Heart right ventricle (tissue), 16 donors: ENCODE measurements around the gene C4orf50. TPM values are rescaled to one million over a fixed set of nuclear protein-coding genes. Genes with fewer than 3 reads are reported as not detected.

ENCODE experiments used
- ATAC-seq, 8 donors: fragments of 200-7000 bp; cut with Tn5 transposase; one replicate each; pipeline ENCODE4 v1.9.1; 2020; ENCODE audit warnings: mild to moderate bottlenecking in 8 of 8, moderate library complexity in 8 of 8, moderate number of reproducible peaks in 1 of 8
- DNase-seq, 2 donors: peaks; one replicate each; pipeline ENCODE4 v3.0.0-alpha.2; 2020
- H3K27ac ChIP-seq, 10 donors: fragments of 200-600 bp; sonication (generic) in 2 of 10; one replicate each; pipeline versions ENCODE4 v1.5.0 to v1.8.0; 2020 to 2022; ENCODE audit warnings: mild to moderate bottlenecking in 3 of 10
- H3K27me3 ChIP-seq, 7 donors: fragments of 200-600 bp; one replicate each; pipeline ENCODE4 v1.8.0; 2021 to 2022; ENCODE audit warnings: mild to moderate bottlenecking in 2 of 7
- H3K36me3 ChIP-seq, 9 donors: fragments of 200-600 bp; sonication (generic) in 1 of 9; one replicate each; pipeline versions ENCODE4 v1.5.0 to v1.8.0; 2020 to 2022; ENCODE audit warnings: mild to moderate bottlenecking in 2 of 9
- H3K4me1 ChIP-seq, 9 donors: fragments of 200-600 bp; sonication (generic) in 1 of 9; one replicate each; pipeline versions ENCODE4 v1.5.0 to v1.8.0; 2020 to 2022; ENCODE audit warnings: mild to moderate bottlenecking in 4 of 9
- H3K4me3 ChIP-seq, 10 donors: fragments of 200-600 bp; sonication (generic) in 2 of 10; one replicate each; pipeline versions ENCODE4 v1.5.0 to v1.8.0; 2020 to 2022; ENCODE audit warnings: mild to moderate bottlenecking in 7 of 10, moderate library complexity in 2 of 10
- H3K9me3 ChIP-seq, 11 donors: fragments of 200-600 bp in 10 of 11; sonication (generic) in 2 of 11; one replicate each; pipeline versions ENCODE4 v1.5.0 to v1.8.0; 2013 to 2022; ENCODE audit warnings: mild to moderate bottlenecking in 2 of 11, control low read depth in 1 of 11, moderate library complexity in 1 of 11
- WGBS, 2 donors: extraction: QIAGEN DNeasy Blood & Tissue Kit; methylation state at CpG; one replicate each; pipeline ENCODE4 v1.1.7; 2013; ENCODE audit warnings: inconsistent platforms in 1 of 2; 5-methylcytosine and 5-hydroxymethylcytosine counted together
- intact Hi-C, 10 donors: fragments of 100-400 bp; cut with DNase I; formaldehyde crosslinking; loops; one replicate each; pipeline versions ENCODE4 v1.11.1 to v1.14.2; 2022
- polyA plus RNA-seq, 2 donors: library from polyadenylated mRNA; stranded (reverse); fragments of 200-250 nt; gene quantifications; one replicate each; pipeline ENCODE4 v1.2.3, GENCODE V29; 2013
- total RNA-seq, 10 donors: library from RNA; stranded (reverse); fragmentation: NEBNext Ultra II Directional in 3 of 10; extraction: Animal tissue kit (Norgen Biotek cat#: 25700) in 3 of 10; gene quantifications; one replicate each; pipeline versions ENCODE4 v1.2.1 to v1.2.4, GENCODE V29; 2021 to 2023
- TF ChIP-seq, protein P1 (sequence below), 9 donors: fragments of 200-600 bp; sonication (generic) in 2 of 9; IDR thresholded peaks; one replicate each; pipeline versions ENCODE4 v1.5.0 to v1.8.0; 2021 to 2022; ENCODE audit warnings: antibody characterized with exemption in 9 of 9, mild to moderate bottlenecking in 5 of 9, moderate library complexity in 1 of 9
- donor health status: Arrhythmogenic right ventricular cardiomyopathy.
- donor health status: ischemic (EF 13 %, LVEDD 7.1; RV severe dilation, severe dysfunction).
- donor health status: healthy with polysubstance abuse.
- donor health status: DM: no; HTN: yes; CAD: no.
- donor health status: DM: no; HTN: no; CAD: no.
- donor health status: ischemic (EF 25% LVEDD 6.9; RV normal size, moderate dysfunction).
- donor health status: ischemic (EF 25% LVEDD 5.7; RV mildly dilated, moderate dysfunction).
- donor health status: healthy.
- donor health status: DM: yes; HTN: yes; CAD: no.
- donor health status: Ischemic cardiomyopathy.
- donor health status: ischemic (EF 35%, LVEDD 5.7; RV mildly dilated, moderate dysfunction).
- donor health status: nonischemic (EF 11% LVEDD 7.7; RV severe dilation, severe dysfunction).
- donor health status: DM: yes; HTN: yes; CAD: no.
- donor health status: PGD.
- donor health status: ischemic (EF 29% LVEDD 5.4; RV normal size, mild dysfunction).
- donor health status: nonischemic (EF 23%, LVEDD 6.1; RV moderate dilation, normal function).

The C4orf50 gene
- total and polyA plus RNA-seq, 12 donors = 0.05 TPM; not detected in 11

DNA sequence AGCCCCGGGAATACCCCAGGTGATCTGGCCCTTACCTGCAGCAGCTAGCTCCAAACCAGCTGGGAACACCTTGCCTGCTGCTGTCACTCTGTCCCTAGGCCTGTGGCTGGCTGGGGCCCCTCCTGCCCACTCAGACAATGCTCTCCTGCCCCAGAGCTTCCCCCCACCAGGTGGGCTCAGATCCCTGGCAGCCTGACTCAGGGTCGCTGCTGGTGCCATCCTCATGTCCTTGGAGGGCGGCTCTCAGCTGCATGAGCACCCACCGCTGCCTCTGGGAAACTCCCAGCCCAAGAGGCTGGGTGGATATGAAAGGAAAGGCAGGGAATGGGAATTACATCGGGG lies 15.8 kb downstream of the C4orf50 start:
- peaks cover 0 to 44% (median 38%) of the 10 kb centered on the region in 7 donors for H3K27me3 ChIP-seq
- H3K4me3 ChIP-seq = no peak overlapping the region
- intact Hi-C loops = no loop called here
- WGBS, 2 donors = 81 to 83% methylated on average over 5 of the region's 5 CpGs
- ATAC-seq (no peak), DNase-seq (no peak)
- no peaks in the 10 kb centered on the region for H3K36me3 ChIP-seq
- no peaks in the 10 kb centered on the region for H3K4me1 ChIP-seq
- H3K9me3 ChIP-seq = no peaks in the 10 kb centered on the region
- H3K27ac ChIP-seq = no peak overlapping the region
- TF ChIP-seq, protein P1, sequence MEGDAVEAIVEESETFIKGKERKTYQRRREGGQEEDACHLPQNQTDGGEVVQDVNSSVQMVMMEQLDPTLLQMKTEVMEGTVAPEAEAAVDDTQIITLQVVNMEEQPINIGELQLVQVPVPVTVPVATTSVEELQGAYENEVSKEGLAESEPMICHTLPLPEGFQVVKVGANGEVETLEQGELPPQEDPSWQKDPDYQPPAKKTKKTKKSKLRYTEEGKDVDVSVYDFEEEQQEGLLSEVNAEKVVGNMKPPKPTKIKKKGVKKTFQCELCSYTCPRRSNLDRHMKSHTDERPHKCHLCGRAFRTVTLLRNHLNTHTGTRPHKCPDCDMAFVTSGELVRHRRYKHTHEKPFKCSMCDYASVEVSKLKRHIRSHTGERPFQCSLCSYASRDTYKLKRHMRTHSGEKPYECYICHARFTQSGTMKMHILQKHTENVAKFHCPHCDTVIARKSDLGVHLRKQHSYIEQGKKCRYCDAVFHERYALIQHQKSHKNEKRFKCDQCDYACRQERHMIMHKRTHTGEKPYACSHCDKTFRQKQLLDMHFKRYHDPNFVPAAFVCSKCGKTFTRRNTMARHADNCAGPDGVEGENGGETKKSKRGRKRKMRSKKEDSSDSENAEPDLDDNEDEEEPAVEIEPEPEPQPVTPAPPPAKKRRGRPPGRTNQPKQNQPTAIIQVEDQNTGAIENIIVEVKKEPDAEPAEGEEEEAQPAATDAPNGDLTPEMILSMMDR (IDR thresholded peaks at IDR 0.05) = no peak

DNA sequence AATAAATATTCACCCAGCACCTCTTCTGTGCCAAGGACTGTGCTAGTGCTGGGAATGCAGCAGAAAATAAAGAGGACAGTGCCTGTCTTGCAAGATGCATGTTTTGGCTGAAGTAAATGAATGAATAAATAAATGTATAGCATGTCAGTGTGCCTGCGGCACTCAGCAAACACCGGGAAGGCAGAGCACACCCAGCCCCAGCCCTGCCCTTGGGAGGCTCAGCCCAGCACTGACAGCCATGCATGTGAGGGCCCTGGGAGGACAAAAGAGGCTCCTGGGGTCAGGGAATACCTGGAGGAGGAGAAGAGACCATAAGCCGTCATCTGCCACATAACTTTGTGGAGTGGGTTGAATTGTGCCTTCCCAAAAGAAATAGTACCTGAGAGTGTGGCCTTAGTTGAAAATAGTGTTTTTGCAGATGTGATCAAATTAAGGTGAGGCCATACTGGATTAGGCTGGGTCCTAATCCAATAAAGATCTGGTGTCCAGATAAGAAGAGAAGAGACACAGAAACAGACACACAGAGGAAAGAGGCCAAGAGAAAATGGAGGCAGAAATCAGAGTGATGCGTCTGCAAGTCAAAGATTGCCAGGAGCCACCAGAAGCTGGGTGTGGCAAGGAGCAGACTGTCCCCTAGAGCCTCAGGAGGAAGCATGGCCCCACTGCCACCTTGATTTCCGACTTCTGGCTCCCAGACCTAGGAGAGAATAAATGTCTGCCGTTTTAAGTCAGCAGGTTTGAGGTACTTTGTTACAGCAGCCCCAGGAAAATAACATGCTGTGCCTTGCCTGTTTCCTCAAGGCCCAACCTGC lies 16.3 kb downstream of the C4orf50 start:
- Histone ChIP-seq H3K4me3 (no peak overlapping the region), H3K27me3 (peaks cover 0 to 38% (median 32%) of the 10 kb centered on the region in 7 donors), H3K36me3 (no peaks in the 10 kb centered on the region), H3K9me3 (no peaks in the 10 kb centered on the region), H3K27ac (no peak overlapping the region), H3K4me1 (no peaks in the 10 kb centered on the region)
- TF ChIP-seq, protein P1 (IDR thresholded peaks at IDR 0.05) = no peak
- 71 to 73% methylated on average over 6 of the region's 6 CpGs for whole genome bisulfite sequencing, 2 donors
- intact Hi-C loops = no loop called here
- DNase-seq (no peak), ATAC-seq (no peak)

DNA sequence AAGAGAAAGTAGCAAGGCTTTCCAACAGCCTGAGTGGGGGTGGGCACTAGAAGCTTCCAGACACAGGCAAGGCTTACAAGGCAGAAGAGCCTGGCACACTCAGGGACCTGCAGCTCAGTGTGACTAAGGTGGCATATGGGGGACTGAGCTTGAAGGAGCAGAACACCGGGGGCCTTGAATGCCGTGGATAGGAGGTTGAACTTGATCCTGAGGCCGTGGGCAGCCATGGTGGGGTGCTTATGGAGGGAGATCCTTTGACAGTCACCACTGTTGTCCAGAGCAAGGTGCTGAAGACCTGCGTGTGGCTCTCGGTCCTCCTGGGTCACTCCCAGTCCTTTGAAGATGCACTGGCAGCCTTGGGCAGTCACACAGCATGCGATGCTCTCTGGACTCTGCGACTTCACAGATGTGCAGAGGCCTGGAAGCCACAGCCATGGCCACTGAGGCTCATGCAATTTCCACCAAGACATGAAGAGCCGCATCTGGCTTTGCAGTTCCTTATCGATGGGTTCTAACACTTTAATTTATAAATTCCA lies 18.3 kb downstream of the C4orf50 start:
- intact Hi-C loops = loop anchor here in 8 of 10 donors (2.0 to 10.0 kb wide), 6 partner anchors 31 to 335 kb away; no protein-coding TSS in a partner anchor
- Histone ChIP-seq H3K4me1 (no peaks in the 10 kb centered on the region), H3K36me3 (no peaks in the 10 kb centered on the region), H3K27me3 (peaks cover 0 to 38% (median 22%) of the 10 kb centered on the region in 7 donors), H3K27ac (no peak overlapping the region), H3K4me3 (no peak overlapping the region), H3K9me3 (no peaks in the 10 kb centered on the region)
- TF ChIP-seq, protein P1 (IDR thresholded peaks at IDR 0.05) = no peak
- WGBS, 2 donors = 83 to 86% methylated on average over 9 of the region's 9 CpGs
- no peak for DNase-seq
- no peak for ATAC-seq

DNA sequence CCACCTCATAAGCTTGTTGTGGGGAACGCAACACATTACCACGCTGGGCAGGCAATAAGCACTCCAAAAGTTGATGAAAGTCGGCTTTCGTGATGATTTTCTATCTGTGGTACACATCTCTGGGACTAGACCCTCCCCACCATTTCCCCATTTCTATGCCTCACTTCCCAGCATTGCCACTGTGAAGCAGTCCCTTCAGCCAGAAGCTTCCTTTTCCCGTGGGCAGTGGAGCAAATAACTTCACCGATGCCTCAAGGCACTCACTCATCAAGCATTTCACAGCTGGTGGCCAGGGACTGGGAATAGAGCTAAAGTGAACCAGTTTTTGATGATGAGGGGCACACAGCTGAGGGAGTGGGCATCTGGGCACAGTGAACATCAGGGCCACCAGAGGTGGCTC lies 18.9 kb downstream of the C4orf50 start:
- H3K4me1 ChIP-seq = no peaks in the 10 kb centered on the region
- H3K27ac ChIP-seq = no peak overlapping the region
- intact Hi-C loops = loop anchor here in 8 of 10 donors (2.0 to 10.0 kb wide), 6 partner anchors 31 to 335 kb away; no protein-coding TSS in a partner anchor
- DNase-seq (no peak), ATAC-seq (no peak)
- TF ChIP-seq, protein P1 (IDR thresholded peaks at IDR 0.05) = no peak
- H3K9me3 ChIP-seq = no peaks in the 10 kb centered on the region
- 72 to 76% methylated on average over 6 of the region's 6 CpGs for WGBS, 2 donors
- peaks cover under 1 to 44% (median 27%) of the 10 kb centered on the region in 7 donors for H3K27me3 ChIP-seq
- H3K36me3 ChIP-seq = no peaks in the 10 kb centered on the region
- H3K4me3 ChIP-seq = no peak overlapping the region
